HEK293T (cell line): Measurements from ENCODE around the gene MBOAT1.

Experiments
- CTCF ChIA-PET: fragments of 350-600 bp; formaldehyde crosslinking; extraction: SDS; loops from one replicate; lab custom pipeline; 2021; ENCODE audit warnings: antibody characterized with exemption, inconsistent platforms; lab: Yijun Ruan, JAX
- POLR2A ChIA-PET: fragments of 350-600 bp; formaldehyde crosslinking; extraction: SDS; loops from one replicate; lab custom pipeline; 2020; ENCODE audit warnings: antibody characterized with exemption, inconsistent platforms; lab: Yijun Ruan, JAX
- DNase-seq: peaks from one replicate; pipeline ENCODE4 v3.0.0; 2012; ENCODE audit warnings: mixed read lengths; ENCODE audit errors: extremely low spot score
- ARNT ChIP-seq: fragments of 450-650 bp; IDR thresholded peaks from 2 replicates; pipeline ENCODE4 v1.6.1; 2017; ENCODE audit warnings: mild to moderate bottlenecking
- BHLHE40 ChIP-seq: fragments of 450-650 bp; IDR thresholded peaks from 2 replicates; pipeline ENCODE4 v1.6.1; 2016; ENCODE audit warnings: mild to moderate bottlenecking, moderate library complexity, borderline replicate concordance
- CTBP1 ChIP-seq: fragments of 450-650 bp; IDR thresholded peaks from 2 replicates; pipeline ENCODE4 v1.6.1; 2016; ENCODE audit warnings: borderline replicate concordance
- ELF4 ChIP-seq: fragments of 450-650 bp; IDR thresholded peaks from 2 replicates; pipeline ENCODE4 v1.6.1; 2017; ENCODE audit warnings: antibody characterized with exemption
- FOXA1 ChIP-seq: fragments of 450-650 bp; IDR thresholded peaks from 2 replicates; pipeline ENCODE4 v1.6.1; 2016; ENCODE audit warnings: mild to moderate bottlenecking
- FOXK2 ChIP-seq: fragments of 450-650 bp; IDR thresholded peaks from 2 replicates; pipeline ENCODE4 v1.6.1; 2016; ENCODE audit warnings: mild to moderate bottlenecking
- FOXM1 ChIP-seq: fragments of 450-650 bp; IDR thresholded peaks from 2 replicates; pipeline ENCODE4 v1.6.1; 2017; ENCODE audit warnings: mild to moderate bottlenecking, borderline replicate concordance
- HDGF ChIP-seq: fragments of 450-650 bp; IDR thresholded peaks from 2 replicates; pipeline ENCODE4 v1.6.1; 2017; ENCODE audit warnings: antibody characterized with exemption, borderline replicate concordance
- L3MBTL2 ChIP-seq: fragments of 450-650 bp; conservative IDR thresholded peaks from 2 replicates; pipeline ENCODE4 v1.6.1; 2016; ENCODE audit warnings: mild to moderate bottlenecking
- LEF1 ChIP-seq: fragments of 450-650 bp; IDR thresholded peaks from 2 replicates; pipeline ENCODE4 v1.6.1; 2017; ENCODE audit warnings: mild to moderate bottlenecking, borderline replicate concordance
- NFRKB ChIP-seq: fragments of 450-650 bp; IDR thresholded peaks from 2 replicates; pipeline ENCODE4 v1.6.1; 2016; ENCODE audit warnings: mild to moderate bottlenecking, moderate library complexity
- SP1 ChIP-seq: fragments of 450-650 bp; IDR thresholded peaks from 2 replicates; pipeline ENCODE4 v1.6.1; 2017
- SUZ12 ChIP-seq: fragments of 450-650 bp; IDR thresholded peaks from 2 replicates; pipeline ENCODE4 v1.6.1; 2016; ENCODE audit warnings: mild to moderate bottlenecking
- TARDBP ChIP-seq: fragments of 450-650 bp; IDR thresholded peaks from 2 replicates; pipeline ENCODE4 v1.6.1; 2016
- ZNF384 ChIP-seq: fragments of 450-650 bp; IDR thresholded peaks from 2 replicates; pipeline ENCODE4 v1.6.1; 2016
- TF ChIP-seq, protein P1 (sequence below): fragments of 450-650 bp; IDR thresholded peaks from 2 replicates; pipeline ENCODE4 v1.6.1; 2016

MBOAT1 gene

DNA sequence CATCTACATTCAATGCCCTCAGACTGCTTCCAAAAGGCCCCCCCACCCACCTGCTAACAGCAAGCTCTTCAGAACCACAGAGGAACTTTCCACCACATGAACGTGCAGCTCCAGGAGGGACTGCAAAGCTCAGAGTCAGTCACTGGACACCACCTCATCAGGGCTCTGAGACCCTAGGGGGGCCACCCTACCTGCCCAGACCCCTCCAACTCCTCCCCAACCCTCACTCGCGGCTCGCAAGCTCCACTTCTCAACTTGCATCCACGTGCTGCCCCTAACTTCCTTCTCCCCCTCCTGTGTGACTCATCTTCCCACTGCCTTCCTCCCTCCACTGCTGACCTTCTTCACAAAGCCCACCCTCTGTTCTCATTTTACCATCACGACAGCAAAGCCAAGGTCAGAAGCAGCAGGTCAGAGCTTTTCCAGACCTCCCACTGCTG lies 6.5 kb downstream of the MBOAT1 start:
- ChIA-PET POLR2A (no interaction called here), CTCF (no interaction called here)
- TF ChIP-seq ARNT (no peak), CTBP1 (no peak), ZNF384 (no peak), FOXK2 (no peak), ELF4 (no peak), FOXM1 (no peak), TARDBP (no peak), L3MBTL2 (no peak), NFRKB (no peak), SP1 (no peak), BHLHE40 (no peak), LEF1 (no peak), HDGF (no peak)
- no peak for DNase-seq

DNA sequence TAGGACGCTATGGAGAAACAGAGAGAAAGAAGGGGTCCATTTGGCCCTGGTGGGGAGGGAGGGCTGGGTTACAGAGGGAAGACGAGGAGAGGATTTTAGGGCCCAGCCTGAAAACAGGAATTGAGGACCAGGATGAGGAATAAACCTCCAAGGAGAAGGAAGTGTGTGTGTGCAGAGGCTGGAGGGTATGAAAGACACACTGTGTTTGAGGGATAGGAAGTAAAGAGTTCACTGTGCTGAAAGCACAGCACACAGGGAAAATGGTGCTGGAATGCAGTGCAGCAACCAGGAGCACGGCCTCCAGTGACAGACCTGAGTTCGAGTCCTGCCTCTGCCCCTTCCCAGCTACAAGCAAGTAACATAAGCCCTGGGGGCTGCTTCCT lies 7.8 kb downstream of the MBOAT1 start:
- TF ChIP-seq LEF1: no peak
- no peak for TF ChIP-seq SUZ12
- TF ChIP-seq BHLHE40: no peak
- TF ChIP-seq ZNF384: no peak
- TF ChIP-seq FOXM1: no peak
- TF ChIP-seq CTBP1: no peak
- no peak for TF ChIP-seq NFRKB
- no peak for TF ChIP-seq FOXK2
- no peak for TF ChIP-seq ARNT
- TF ChIP-seq, protein P1, sequence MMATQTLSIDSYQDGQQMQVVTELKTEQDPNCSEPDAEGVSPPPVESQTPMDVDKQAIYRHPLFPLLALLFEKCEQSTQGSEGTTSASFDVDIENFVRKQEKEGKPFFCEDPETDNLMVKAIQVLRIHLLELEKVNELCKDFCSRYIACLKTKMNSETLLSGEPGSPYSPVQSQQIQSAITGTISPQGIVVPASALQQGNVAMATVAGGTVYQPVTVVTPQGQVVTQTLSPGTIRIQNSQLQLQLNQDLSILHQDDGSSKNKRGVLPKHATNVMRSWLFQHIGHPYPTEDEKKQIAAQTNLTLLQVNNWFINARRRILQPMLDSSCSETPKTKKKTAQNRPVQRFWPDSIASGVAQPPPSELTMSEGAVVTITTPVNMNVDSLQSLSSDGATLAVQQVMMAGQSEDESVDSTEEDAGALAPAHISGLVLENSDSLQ: no peak
- TF ChIP-seq TARDBP: no peak
- no peak for TF ChIP-seq FOXA1
- TF ChIP-seq L3MBTL2: no peak
- no peak for TF ChIP-seq HDGF
- no peak for TF ChIP-seq SP1
- no peak for TF ChIP-seq ELF4
- CTCF ChIA-PET: no interaction called here
- POLR2A ChIA-PET: no interaction called here
- no peak for DNase-seq

DNA sequence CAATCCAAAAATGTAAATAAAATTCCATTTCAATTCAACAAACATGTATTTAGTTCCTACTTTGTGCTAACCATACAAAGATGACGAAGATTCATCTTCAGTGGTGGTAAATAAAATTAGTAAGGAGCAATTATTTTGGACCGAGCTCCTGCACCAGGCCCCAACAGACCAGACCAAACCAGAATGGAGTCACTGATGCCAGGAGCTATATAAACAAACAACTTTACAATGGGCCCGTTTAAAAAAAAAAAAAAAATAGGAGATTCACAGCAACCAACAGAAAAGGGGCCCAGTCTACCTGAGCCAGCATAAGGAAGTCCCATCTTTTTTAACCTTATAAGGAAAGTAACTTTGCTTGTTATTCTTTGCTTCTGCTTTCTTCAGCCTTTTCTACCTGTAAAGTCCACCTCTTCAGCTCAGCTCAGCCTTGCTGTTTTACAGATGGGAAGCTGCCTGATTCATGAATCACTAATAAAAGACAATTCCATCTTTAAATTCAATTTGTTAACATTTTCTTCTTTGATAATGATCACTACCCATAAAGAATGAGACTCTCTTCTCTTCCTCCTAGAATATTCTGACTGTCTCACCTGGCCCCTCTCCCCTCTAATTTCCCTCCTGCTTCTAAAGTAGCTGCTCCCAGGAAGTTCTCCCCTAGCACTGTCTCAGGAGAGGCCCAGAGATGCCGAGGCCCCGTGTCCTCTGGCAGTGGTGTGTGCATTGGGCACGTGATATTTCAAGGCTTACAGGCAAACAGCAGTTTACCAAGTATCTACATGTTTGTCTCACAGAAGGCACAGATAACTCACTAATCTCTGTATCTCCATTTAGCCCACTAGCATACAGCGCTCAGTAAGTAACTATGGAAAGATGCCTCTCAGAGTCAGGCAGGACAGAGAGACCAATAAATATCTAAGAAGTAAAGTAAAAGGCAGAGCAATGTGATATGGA lies 8.4 kb downstream of the MBOAT1 start:
- TF ChIP-seq FOXA1: no peak
- no peak for TF ChIP-seq FOXM1
- TF ChIP-seq ZNF384: no peak
- TF ChIP-seq TARDBP: no peak
- TF ChIP-seq HDGF: no peak
- no peak for TF ChIP-seq L3MBTL2
- TF ChIP-seq ELF4: no peak
- no peak for TF ChIP-seq LEF1
- no peak for TF ChIP-seq CTBP1
- TF ChIP-seq, protein P1: no peak
- POLR2A ChIA-PET: no interaction called here
- DNase-seq: no peak
- CTCF ChIA-PET: interaction anchor here (0.6 to 0.7 kb wide), 2 partner anchors 47 to 1700 kb away, joined by 3 to 4 read pairs; no protein-coding TSS in a partner anchor

DNA sequence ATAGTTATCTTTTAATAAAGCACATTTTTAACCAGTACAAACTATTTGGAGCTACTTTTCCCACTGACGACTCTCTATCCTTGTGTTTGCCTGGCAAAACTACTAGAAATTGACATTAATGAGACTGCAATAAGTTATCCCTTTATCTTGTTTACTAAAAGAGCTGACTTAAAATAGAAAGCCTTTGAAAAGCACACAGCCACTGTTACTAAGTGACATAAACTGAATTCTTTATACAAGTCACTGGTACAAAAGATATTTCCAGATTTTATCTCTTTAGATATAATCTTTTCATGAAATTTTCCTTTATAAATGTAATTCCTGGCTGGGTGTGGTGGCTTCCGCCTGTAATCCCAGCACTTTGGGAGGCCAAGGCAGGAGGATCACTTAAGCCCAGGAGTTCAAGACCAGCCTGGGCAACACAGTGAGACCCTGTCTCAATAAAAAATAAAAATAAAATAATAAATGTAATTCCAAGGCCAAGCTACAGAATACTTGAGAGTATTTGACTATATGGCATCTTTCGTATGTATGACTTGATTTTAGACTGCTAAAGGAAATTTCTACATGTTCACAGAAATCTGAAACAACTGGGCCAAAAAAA lies 9.5 kb downstream of the MBOAT1 start:
- POLR2A ChIA-PET: interaction anchor here (1.2 kb wide), 1 partner anchor 9 kb away, joined by 5 read pairs; the partner anchor contains the start of gene MBOAT1
- no peak for DNase-seq
- CTCF ChIA-PET: interaction anchor here (0.6 to 0.7 kb wide), 2 partner anchors 46 to 1699 kb away, joined by 3 to 4 read pairs; no protein-coding TSS in a partner anchor
- TF ChIP-seq, protein P1: no peak
- TF ChIP-seq ELF4 (no peak), BHLHE40 (no peak)

DNA sequence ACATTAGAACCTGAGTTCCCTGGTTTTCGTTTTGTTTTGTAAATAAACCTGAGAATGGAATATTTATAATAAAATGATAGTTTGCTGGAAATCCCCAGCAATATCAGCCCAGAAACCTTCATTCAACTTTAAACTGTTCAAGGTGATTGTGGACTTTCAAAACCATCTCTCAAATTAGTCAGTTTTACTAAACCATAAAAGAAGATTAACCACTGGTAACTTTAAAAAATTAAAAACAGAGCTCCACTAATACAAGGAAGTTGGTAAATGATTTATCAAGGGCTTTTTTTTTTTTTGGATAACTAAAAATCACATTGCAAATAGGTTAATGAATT lies 10.0 kb downstream of the MBOAT1 start:
- no peak for TF ChIP-seq FOXA1
- no peak for TF ChIP-seq ARNT
- no peak for TF ChIP-seq SP1
- TF ChIP-seq FOXK2: no peak
- TF ChIP-seq, protein P1: no peak
- TF ChIP-seq BHLHE40: no peak
- TF ChIP-seq HDGF: no peak
- no peak for TF ChIP-seq LEF1
- no peak for TF ChIP-seq NFRKB
- no peak for TF ChIP-seq ZNF384
- DNase-seq: no peak
- ChIA-PET POLR2A (interaction anchor here (1.2 kb wide), 1 partner anchor 10 kb away, joined by 5 read pairs; the partner anchor contains the start of gene MBOAT1), CTCF (no interaction called here)
